ENCODE data around the gene PLEKHO2.

DNA sequence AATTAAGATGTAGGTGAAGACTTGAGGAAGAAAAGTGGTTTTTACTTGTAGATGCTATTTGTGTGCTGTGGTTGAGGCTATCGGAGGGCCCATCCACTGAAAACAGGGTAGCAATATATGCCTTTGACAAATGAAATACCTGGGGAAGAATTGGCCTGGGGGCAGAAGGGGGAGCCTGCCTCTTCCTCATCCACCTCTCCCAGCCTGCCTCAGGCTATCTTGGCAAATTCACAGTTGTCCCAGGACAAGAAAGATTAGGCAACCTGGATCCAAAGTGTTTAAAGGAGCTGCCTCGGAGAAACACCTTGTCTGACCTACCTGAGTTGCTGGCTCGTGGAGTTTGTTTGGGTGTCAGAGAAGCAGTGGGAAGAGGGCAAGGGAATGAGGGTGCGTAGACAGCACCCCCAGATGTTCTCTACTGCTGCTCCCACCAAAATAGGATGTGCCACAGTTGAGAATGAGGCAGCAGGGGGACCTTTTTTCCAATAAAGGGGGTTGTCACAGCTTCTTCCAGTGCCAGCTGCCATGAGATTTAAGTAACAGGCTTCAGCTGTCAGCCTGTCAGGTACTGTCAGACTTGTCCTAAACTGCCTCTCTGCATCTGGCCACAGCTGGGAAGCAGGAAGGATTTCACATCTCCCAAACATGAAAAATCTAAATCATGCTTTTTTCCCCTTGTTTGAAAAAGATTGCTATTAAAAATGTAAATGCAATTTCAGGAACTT, 9.2 kb downstream of the PLEKHO2 start:
- no peak for TF ChIP-seq TAF1 (IDR thresholded peaks at IDR 0.05; ENCODE audit: borderline replicate concordance, low read depth, low read length)
- no peak for TF ChIP-seq POLR2A (IDR thresholded peaks at IDR 0.05; ENCODE audit: low read depth, low read length)
